GM23338 (cell line): Measurements from ENCODE around the gene DCHS1. TPM values are rescaled to one million over a fixed set of nuclear protein-coding genes. Genes with fewer than 3 reads are reported as not detected.

Source experiments
- ATAC-seq: fragments of 200-7000 bp; cut with Tn5 transposase; 3 replicates; pipeline ENCODE4 v1.9.1; 2020
- DNase-seq: peaks from one replicate; pipeline ENCODE4 v3.0.0-alpha.2; 2015; ENCODE audit warnings: low spot score
- H2AFZ ChIP-seq: fragments of 200-600 bp; sonication (generic); 2 replicates; pipeline ENCODE4 v1.8.0; 2016; ENCODE audit warnings: antibody characterized with exemption, mild to moderate bottlenecking, moderate library complexity
- H3F3A ChIP-seq: fragments of 200-600 bp; sonication (generic); replicated peaks from 2 replicates; pipeline ENCODE4 v1.8.0; 2017; ENCODE audit warnings: antibody characterized with exemption, mixed run types, low read depth
- H3K27ac ChIP-seq: fragments of 200-600 bp; sonication (generic); 2 replicates; pipeline ENCODE4 v1.6.1; 2016; ENCODE audit warnings: low read depth
- H3K27me3 ChIP-seq: fragments of 200-600 bp; sonication (generic); 2 replicates; pipeline ENCODE4 v1.8.0; 2016; ENCODE audit warnings: mild to moderate bottlenecking, mixed run types, moderate library complexity; ENCODE audit not compliant: insufficient read depth
- H3K36me3 ChIP-seq: fragments of 200-600 bp; sonication (generic); 2 replicates; pipeline ENCODE4 v1.8.0; 2016; ENCODE audit warnings: mild to moderate bottlenecking; ENCODE audit not compliant: insufficient read depth
- H3K4me1 ChIP-seq: fragments of 200-600 bp; sonication (generic); 2 replicates; pipeline ENCODE4 v1.8.0; 2016; ENCODE audit warnings: mild to moderate bottlenecking, moderate library complexity; ENCODE audit not compliant: insufficient read depth
- H3K4me2 ChIP-seq: fragments of 200-600 bp; sonication (generic); 2 replicates; pipeline ENCODE4 v1.7.1; 2017; ENCODE audit warnings: mixed run types
- H3K4me3 ChIP-seq: fragments of 200-600 bp; sonication (generic); 2 replicates; pipeline ENCODE4 v1.6.1; 2016; ENCODE audit warnings: mixed run types
- H3K79me2 ChIP-seq: fragments of 200-600 bp; sonication (generic); replicated peaks from 2 replicates; pipeline ENCODE4 v1.8.0; 2017; ENCODE audit warnings: mild to moderate bottlenecking; ENCODE audit not compliant: insufficient read depth
- H3K9me2 ChIP-seq: fragments of 200-600 bp; sonication (generic); 2 replicates; pipeline ENCODE4 v1.8.0; 2017; ENCODE audit not compliant: insufficient read depth
- H4K20me1 ChIP-seq: fragments of 200-600 bp; sonication (generic); replicated peaks from 2 replicates; pipeline ENCODE4 v1.8.0; 2017; ENCODE audit warnings: mild to moderate bottlenecking; ENCODE audit not compliant: insufficient read depth
- H3K27ac Mint-ChIP-seq: 2 replicates; pipeline ENCODE4 v1.8.0; 2020; ENCODE audit warnings: inconsistent platforms, mild to moderate bottlenecking, moderate library complexity, mixed read lengths
- H3K27me3 Mint-ChIP-seq: 3 replicates; pipeline ENCODE4 v1.8.0; 2022; ENCODE audit warnings: low read depth, mild to moderate bottlenecking, moderate library complexity, mixed read lengths, inconsistent platforms; ENCODE audit not compliant: insufficient read depth, poor library complexity
- H3K36me3 Mint-ChIP-seq: 3 replicates; pipeline ENCODE4 v1.8.0; 2021; ENCODE audit warnings: low read depth, mild to moderate bottlenecking, inconsistent platforms, moderate library complexity, mixed read lengths
- H3K4me1 Mint-ChIP-seq: 3 replicates; pipeline ENCODE4 v1.8.0; 2020; ENCODE audit warnings: mild to moderate bottlenecking, inconsistent platforms, mixed read lengths
- H3K4me3 Mint-ChIP-seq: 3 replicates; pipeline ENCODE4 v1.8.0; 2021; ENCODE audit warnings: moderate library complexity, mild to moderate bottlenecking, inconsistent platforms, mixed read lengths
- H3K9me3 Mint-ChIP-seq: 3 replicates; pipeline ENCODE4 v1.8.0; 2020; ENCODE audit warnings: moderate library complexity, mild to moderate bottlenecking, inconsistent platforms, mixed read lengths
- EZH2 ChIP-seq: fragments of 200-600 bp; sonication (generic); IDR thresholded peaks from one replicate; pipeline ENCODE4 v1.8.0; 2017; ENCODE audit warnings: antibody characterized with exemption, mild to moderate bottlenecking, low read depth; ENCODE audit not compliant: unreplicated experiment
- POLR2AphosphoS5 ChIP-seq: IDR thresholded peaks from 2 replicates; pipeline ENCODE4 v1.6.1; 2016; ENCODE audit warnings: antibody characterized with exemption, low read depth
- STAT1 ChIP-seq: IDR thresholded peaks from one replicate; pipeline ENCODE4 v1.6.1; 2016; ENCODE audit warnings: antibody characterized with exemption; ENCODE audit not compliant: unreplicated experiment
- polyA plus RNA-seq: library from polyadenylated mRNA; unstranded; fragments of >200 nt; fragmentation: Nextera tagmentation; extraction: Ambion mirVana; gene quantifications from 2 replicates; pipeline ENCODE4 v1.2.1, GENCODE V29; 2016
- total RNA-seq: library from RNA; depleted of rRNA; stranded (reverse); fragments of >200 nt; shearing (Covaris generic); gene quantifications from 2 replicates; pipeline ENCODE4 v1.2.3, GENCODE V29; 2014
- TF ChIP-seq, protein P1 (sequence below): IDR thresholded peaks from 2 replicates; pipeline ENCODE4 v1.6.1; 2016; ENCODE audit warnings: antibody characterized with exemption

DCHS1 gene
- total and polyA plus RNA-seq, 2 experiments from 2014 or later: 2.3 to 20.7 TPM

GRCh38 chr11:6656936-6657335, 1.3 kb upstream of the DCHS1 start:
- TF ChIP-seq, protein P1, sequence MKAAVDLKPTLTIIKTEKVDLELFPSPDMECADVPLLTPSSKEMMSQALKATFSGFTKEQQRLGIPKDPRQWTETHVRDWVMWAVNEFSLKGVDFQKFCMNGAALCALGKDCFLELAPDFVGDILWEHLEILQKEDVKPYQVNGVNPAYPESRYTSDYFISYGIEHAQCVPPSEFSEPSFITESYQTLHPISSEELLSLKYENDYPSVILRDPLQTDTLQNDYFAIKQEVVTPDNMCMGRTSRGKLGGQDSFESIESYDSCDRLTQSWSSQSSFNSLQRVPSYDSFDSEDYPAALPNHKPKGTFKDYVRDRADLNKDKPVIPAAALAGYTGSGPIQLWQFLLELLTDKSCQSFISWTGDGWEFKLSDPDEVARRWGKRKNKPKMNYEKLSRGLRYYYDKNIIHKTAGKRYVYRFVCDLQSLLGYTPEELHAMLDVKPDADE: no peak
- no peak for TF ChIP-seq STAT1
- H3K4me1 ChIP-seq: peaks cover 8% of the 10 kb centered on the region
- peaks cover 69% of the 10 kb centered on the region for H3K27me3 ChIP-seq
- peak; percentile 21 for DNase-seq
- peak; percentile 34 for ATAC-seq
- Mint-ChIP-seq H3K4me3 (peak overlapping the region; percentile 79), H3K36me3 (no peaks in the 10 kb centered on the region), H3K27ac (no peak overlapping the region), H3K9me3 (no peaks in the 10 kb centered on the region), H3K27me3 (peaks cover 16% of the 10 kb centered on the region), H3K4me1 (peaks cover 10% of the 10 kb centered on the region)
- H3K4me3 ChIP-seq: peak overlapping the region; percentile 84
- peak overlapping the region; percentile 98 for H2AFZ ChIP-seq
- no peaks in the 10 kb centered on the region for H3K79me2 ChIP-seq
- no peak overlapping the region for H3K27ac ChIP-seq
- H3K36me3 ChIP-seq: no peaks in the 10 kb centered on the region
- no peaks in the 10 kb centered on the region; the same call in 1 of the 2 replicates for H4K20me1 ChIP-seq
- H3K9me2 ChIP-seq: 0 out of 2 replicates have a peak, but pooled peaks cover 5% of the 10 kb centered on the region
- H3F3A ChIP-seq: peaks cover 10% of the 10 kb centered on the region; the same call in 1 of the 2 replicates
- peak overlapping the region; percentile 100 for H3K4me2 ChIP-seq

DNA sequence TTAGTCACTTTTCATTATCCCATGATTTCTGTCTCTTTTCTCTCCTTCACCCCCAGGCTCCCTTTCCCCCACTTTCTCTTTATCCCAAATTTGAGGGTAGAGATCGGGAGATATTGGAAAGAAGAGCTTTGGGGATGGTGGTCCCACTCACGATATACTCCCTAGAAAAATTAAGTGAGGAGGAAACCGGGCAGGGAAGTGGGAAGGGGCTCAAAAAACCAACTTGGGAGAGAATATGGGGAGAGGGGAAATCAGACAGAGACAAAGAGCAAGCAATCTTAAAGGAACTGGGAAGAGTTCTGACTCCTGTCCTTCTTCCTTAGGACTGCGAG, 941 bp upstream of the DCHS1 start:
- Mint-ChIP-seq H3K27me3 (peaks cover 16% of the 10 kb centered on the region), H3K27ac (no peak overlapping the region), H3K4me1 (peaks cover 10% of the 10 kb centered on the region), H3K36me3 (no peaks in the 10 kb centered on the region), H3K4me3 (peak overlapping the region; percentile 79), H3K9me3 (no peaks in the 10 kb centered on the region)
- DNase-seq (no peak), ATAC-seq (no peak; the same call in 2 of the 3 replicates)
- Histone ChIP-seq H3K4me1 (peaks cover 8% of the 10 kb centered on the region), H3K79me2 (no peaks in the 10 kb centered on the region), H4K20me1 (no peaks in the 10 kb centered on the region; the same call in 1 of the 2 replicates), H3K36me3 (no peaks in the 10 kb centered on the region), H3K4me3 (peak overlapping the region; percentile 84), H3F3A (peaks cover 10% of the 10 kb centered on the region; the same call in 1 of the 2 replicates), H3K27me3 (peaks cover 72% of the 10 kb centered on the region), H3K27ac (no peak overlapping the region), H3K4me2 (peak overlapping the region; percentile 100), H2AFZ (peak overlapping the region; percentile 98), H3K9me2 (0 out of 2 replicates have a peak, but pooled peaks cover 5% of the 10 kb centered on the region)
- TF ChIP-seq EZH2: peak; percentile 38
- TF ChIP-seq, protein P1: no peak

DNA sequence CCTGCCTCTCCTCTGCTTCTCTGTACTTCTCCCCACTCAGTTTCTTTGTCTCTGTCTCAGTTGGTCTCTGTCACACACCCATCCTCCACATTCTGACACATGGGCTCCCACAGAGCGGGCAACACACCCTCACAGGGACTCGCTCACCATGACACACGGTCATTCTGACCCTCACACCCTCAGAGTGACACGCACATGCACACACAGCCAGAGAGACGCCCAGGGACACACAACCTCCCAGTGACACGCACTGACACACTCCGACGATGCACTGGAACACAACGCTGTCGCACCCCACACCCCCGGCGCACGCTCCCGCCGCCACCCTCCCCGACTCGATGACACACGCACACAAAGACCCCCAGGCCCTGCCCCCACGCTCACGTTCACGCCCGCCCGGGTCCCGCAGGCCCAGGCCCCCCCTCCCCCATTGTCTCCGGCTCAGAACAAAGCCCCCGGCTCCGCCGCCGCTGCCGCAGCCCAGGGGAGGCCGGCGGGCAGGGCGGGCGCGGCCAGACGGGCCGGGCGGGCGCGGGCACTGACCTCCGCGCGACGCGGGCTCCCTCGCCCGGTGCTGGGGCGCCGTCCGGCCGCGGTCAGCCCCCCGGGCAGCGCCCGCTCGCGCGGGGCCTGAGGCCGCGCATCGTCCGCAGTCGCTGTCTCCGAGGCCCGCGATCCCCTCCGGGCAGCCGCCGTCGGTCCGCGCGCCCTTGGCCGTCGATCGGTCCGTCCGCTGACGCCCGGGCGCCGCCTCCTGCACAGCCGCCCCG, 404 bp downstream of the DCHS1 start:
- Histone ChIP-seq H3K9me2 (0 out of 2 replicates have a peak, but pooled peaks cover 5% of the 10 kb centered on the region), H3K36me3 (no peaks in the 10 kb centered on the region), H3K4me2 (peak overlapping the region; percentile 75), H3F3A (peaks cover 10% of the 10 kb centered on the region; the same call in 1 of the 2 replicates), H3K4me3 (peak overlapping the region; percentile 57), H3K79me2 (no peaks in the 10 kb centered on the region), H3K4me1 (peaks cover 8% of the 10 kb centered on the region), H3K27me3 (peaks cover 77% of the 10 kb centered on the region), H3K27ac (no peak overlapping the region), H2AFZ (peak overlapping the region; percentile 88; the same call in 1 of the 2 replicates), H4K20me1 (no peaks in the 10 kb centered on the region; the same call in 1 of the 2 replicates)
- DNase-seq (peak; percentile 41), ATAC-seq (peak; percentile 58)
- Mint-ChIP-seq H3K27me3 (peaks cover 16% of the 10 kb centered on the region), H3K4me3 (no peak overlapping the region), H3K9me3 (no peaks in the 10 kb centered on the region), H3K27ac (no peak overlapping the region), H3K4me1 (peaks cover 10% of the 10 kb centered on the region), H3K36me3 (no peaks in the 10 kb centered on the region)
- TF ChIP-seq, protein P1: no peak
- 0 out of 2 replicates have a peak, but pooled peaks have one; percentile 22 for TF ChIP-seq POLR2AphosphoS5
